ENCODE results near the gene SNCAIP. TPM values are rescaled to one million over a fixed set of nuclear protein-coding genes. Genes with fewer than 3 reads are reported as not detected.

Gene SNCAIP
- total and polyA plus RNA-seq, 12 donors = 0.54 to 2.5 (median 1.4) TPM

GRCh38 chr5:122341087-122341486 is 29.1 kb downstream of the SNCAIP start:
- no peaks in the 10 kb centered on the region for H3K27me3 ChIP-seq
- H3K27ac ChIP-seq = no peak overlapping the region
- no peaks in the 10 kb centered on the region for H3K9me3 ChIP-seq
- WGBS, 2 donors = 78 to 86% methylated on average over 3 of the region's 3 CpGs
- no peak for TF ChIP-seq CTCF (IDR thresholded peaks at IDR 0.05)
- no peaks in the 10 kb centered on the region for H3K4me1 ChIP-seq
- no peaks in the 10 kb centered on the region for H3K36me3 ChIP-seq
- DNase-seq = no peak
- no peak for ATAC-seq
- intact Hi-C loops (cut with DNase I) = no loop called here
- H3K4me3 ChIP-seq = no peak overlapping the region

GRCh38 chr5:122342256-122342655 is 30.2 kb downstream of the SNCAIP start:
- ATAC-seq (no peak), DNase-seq (no peak)
- Histone ChIP-seq H3K27me3 (no peaks in the 10 kb centered on the region), H3K4me3 (no peak overlapping the region), H3K9me3 (no peaks in the 10 kb centered on the region), H3K4me1 (no peaks in the 10 kb centered on the region), H3K36me3 (no peaks in the 10 kb centered on the region), H3K27ac (no peak overlapping the region)
- 87 to 89% methylated on average over 4 of the region's 4 CpGs for WGBS, 2 donors
- no peak for TF ChIP-seq CTCF (IDR thresholded peaks at IDR 0.05)
- intact Hi-C loops (cut with DNase I) = no loop called here

GRCh38 chr5:122346897-122347581 is 35.0 kb downstream of the SNCAIP start:
- H3K36me3 ChIP-seq = no peaks in the 10 kb centered on the region
- H3K4me3 ChIP-seq = no peak overlapping the region
- DNase-seq (no peak), ATAC-seq (no peak)
- WGBS, 2 donors = 65 to 70% methylated on average over 3 of the region's 3 CpGs
- H3K9me3 ChIP-seq = no peaks in the 10 kb centered on the region
- TF ChIP-seq CTCF (IDR thresholded peaks at IDR 0.05) = no peak
- no peaks in the 10 kb centered on the region for H3K4me1 ChIP-seq
- intact Hi-C loops (cut with DNase I) = no loop called here
- H3K27ac ChIP-seq = no peak overlapping the region
- no peaks in the 10 kb centered on the region for H3K27me3 ChIP-seq

- no peak for DNase-seq
Measured at GRCh38 chr5:122350496-122350895, 38.5 kb downstream of the SNCAIP start.

More at GRCh38 chr5:122350496-122350895, 38.5 kb downstream of the SNCAIP start:
- no peaks in the 10 kb centered on the region for H3K27me3 ChIP-seq
- intact Hi-C loops (cut with DNase I) = loop anchor here in 1 of 10 donors (1.0 kb wide), 1 partner anchor 34 kb away; no protein-coding TSS in a partner anchor
- H3K27ac ChIP-seq = no peak overlapping the region
- WGBS, 2 donors = 72 to 76% methylated on average over 3 of the region's 3 CpGs
- no peak for ATAC-seq
- no peaks in the 10 kb centered on the region for H3K4me1 ChIP-seq
- H3K9me3 ChIP-seq = no peaks in the 10 kb centered on the region
- TF ChIP-seq CTCF (IDR thresholded peaks at IDR 0.05) = no peak
- no peak overlapping the region for H3K4me3 ChIP-seq
- no peaks in the 10 kb centered on the region for H3K36me3 ChIP-seq
